GM18873 (cell line): ENCODE results near the gene RNASE12.

Experiments
- ATAC-seq: cut with Tn5 transposase; IDR thresholded peaks from one replicate; pipeline ENCODE4 v1.9.1; 2021; ENCODE audit warnings: mild to moderate bottlenecking, moderate library complexity, moderate number of reproducible peaks; ENCODE audit not compliant: unreplicated experiment, low FRiP score

RNASE12 gene

DNA sequence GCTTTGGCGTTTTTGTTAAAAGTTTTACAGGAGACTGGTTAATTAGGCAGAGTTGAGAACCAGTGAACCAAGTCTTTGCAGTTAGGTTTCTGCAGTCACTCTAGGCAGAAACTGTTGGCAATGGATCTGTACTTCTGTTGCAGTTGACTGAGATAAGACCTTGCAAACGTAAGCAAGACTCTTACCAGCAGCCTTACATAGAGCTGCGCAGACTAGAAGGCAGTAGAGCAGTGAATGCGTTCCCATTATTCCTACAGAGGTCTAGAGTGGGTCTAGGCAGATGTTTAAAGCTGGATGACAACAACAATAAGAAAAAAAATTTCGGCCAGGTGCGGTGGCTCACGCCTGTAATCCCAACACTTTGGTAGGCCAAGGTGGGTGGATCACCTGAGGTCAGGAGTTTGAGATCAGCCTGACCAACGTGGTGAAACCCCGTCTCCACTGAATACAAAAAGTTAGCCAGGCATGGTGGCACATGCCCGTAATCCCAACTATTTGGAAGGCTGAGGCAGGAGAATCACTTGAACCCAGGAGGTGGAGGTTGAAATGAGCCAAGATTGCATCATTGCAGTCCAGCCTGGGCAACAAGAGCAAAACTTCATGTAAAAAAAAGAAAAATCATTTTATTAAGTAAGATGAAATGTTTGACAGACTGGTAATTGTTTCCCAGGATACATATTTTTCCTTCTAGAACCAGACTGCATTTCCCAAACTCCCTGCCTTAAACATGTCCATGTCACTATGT is 42.6 kb downstream of the RNASE12 start:
- no peak for ATAC-seq

- no peak for ATAC-seq
Observed at GRCh38 chr14:20546877-20547276, 44.3 kb downstream of the RNASE12 start.
